ENCODE results near the gene CAD. TPM values are rescaled to one million over a fixed set of nuclear protein-coding genes. Genes with fewer than 3 reads are reported as not detected.
A peak's percentile ranks its signal among the peaks of the same experiment; 100 is the strongest.

Gene CAD
- total RNA-seq, 4 donors from 2014 or later = 9.0 to 28.8 (median 17.4) TPM

- TF ChIP-seq, protein P1, sequence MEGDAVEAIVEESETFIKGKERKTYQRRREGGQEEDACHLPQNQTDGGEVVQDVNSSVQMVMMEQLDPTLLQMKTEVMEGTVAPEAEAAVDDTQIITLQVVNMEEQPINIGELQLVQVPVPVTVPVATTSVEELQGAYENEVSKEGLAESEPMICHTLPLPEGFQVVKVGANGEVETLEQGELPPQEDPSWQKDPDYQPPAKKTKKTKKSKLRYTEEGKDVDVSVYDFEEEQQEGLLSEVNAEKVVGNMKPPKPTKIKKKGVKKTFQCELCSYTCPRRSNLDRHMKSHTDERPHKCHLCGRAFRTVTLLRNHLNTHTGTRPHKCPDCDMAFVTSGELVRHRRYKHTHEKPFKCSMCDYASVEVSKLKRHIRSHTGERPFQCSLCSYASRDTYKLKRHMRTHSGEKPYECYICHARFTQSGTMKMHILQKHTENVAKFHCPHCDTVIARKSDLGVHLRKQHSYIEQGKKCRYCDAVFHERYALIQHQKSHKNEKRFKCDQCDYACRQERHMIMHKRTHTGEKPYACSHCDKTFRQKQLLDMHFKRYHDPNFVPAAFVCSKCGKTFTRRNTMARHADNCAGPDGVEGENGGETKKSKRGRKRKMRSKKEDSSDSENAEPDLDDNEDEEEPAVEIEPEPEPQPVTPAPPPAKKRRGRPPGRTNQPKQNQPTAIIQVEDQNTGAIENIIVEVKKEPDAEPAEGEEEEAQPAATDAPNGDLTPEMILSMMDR (IDR thresholded peaks at IDR 0.05) = peak in 1 of 3 donors; percentile 35
- peak in 1 of 2 donors; percentile 52 for TF ChIP-seq POLR2A (IDR thresholded peaks at IDR 0.05)
- H3K4me3 ChIP-seq (ENCODE audit: low read depth, poor library complexity, severe bottlenecking) = peak within 1 kb of the TSS; percentile 54
- 0 to 1% methylated on average over 41 to 56 of the region's 73 CpGs for WGBS, 2 donors
- intact Hi-C loops (cut with DNase I; ENCODE audit: low total_unique reads) = no loop called here
- DNase-seq (ENCODE audit: low spot score in 2 of 2) = peak; percentile 75 to 97
Measured at GRCh38 chr2:27211943-27212625, 5.1 kb upstream of the CAD start, which contains the start of the genes ATRAID and SLC5A6. ATRAID (plus strand) TSS chr2:27212041; CDS start chr2:27212369, 328 bp downstream. SLC5A6 (minus strand) TSS chr2:27212268; CDS start chr2:27207650, 4,618 bp downstream.

DNA sequence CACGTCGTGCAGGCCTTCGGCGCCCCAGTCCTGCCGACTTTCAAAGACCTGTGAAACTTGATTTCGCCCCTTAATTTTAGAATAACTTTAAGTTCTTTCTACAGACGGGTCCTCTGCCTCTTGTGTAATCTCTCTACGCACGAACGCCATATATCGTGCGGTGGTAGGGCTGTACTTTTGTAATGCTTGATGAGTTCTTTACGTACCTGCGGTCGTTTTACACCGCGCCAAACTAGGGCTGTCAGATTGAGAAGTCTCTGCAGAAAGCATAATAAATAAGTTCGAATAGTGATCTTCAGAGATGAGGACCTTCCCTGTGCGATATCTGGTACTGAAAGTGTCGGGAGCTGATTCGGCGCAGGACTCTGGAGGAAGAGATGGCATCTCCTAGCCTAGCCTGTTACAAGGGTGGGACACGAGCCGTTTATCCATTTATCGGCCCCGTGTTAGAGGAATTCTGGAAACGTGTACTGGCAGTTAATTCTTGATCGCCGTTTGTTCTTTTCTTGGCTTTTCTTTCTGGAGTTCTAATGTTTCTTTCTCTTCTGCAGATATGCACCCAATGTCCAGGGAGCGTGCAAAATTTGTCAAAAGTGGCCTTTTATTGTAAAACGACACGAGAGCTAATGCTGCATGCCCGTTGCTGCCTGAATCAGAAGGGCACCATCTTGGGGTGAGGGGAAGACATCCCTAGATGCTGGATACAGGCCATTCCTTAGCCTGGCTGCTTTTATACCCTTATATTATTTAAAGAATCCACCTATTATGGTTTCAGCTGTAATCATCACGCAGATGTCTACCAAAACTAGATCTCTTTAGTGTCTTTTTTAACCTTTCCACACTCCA is 4.3 kb upstream of the CAD start:
- H3K4me3 ChIP-seq (ENCODE audit: low read depth, poor library complexity, severe bottlenecking) = peak overlapping the region; percentile 54
- no peak for DNase-seq (ENCODE audit: low spot score in 2 of 2)
- 6% methylated on average over 34 of the region's 34 CpGs for whole genome bisulfite sequencing, 2 donors
- TF ChIP-seq, protein P1 (IDR thresholded peaks at IDR 0.05) = no peak
- intact Hi-C loops (cut with DNase I; ENCODE audit: low total_unique reads) = no loop called here

GRCh38 chr2:27214941-27215340 is 2.2 kb upstream of the CAD start:
- TF ChIP-seq, protein P1 (IDR thresholded peaks at IDR 0.05) = no peak
- TF ChIP-seq POLR2A (IDR thresholded peaks at IDR 0.05) = no peak
- no peak for DNase-seq (ENCODE audit: low spot score in 2 of 2)
- no peak overlapping the region for H3K4me3 ChIP-seq (ENCODE audit: low read depth, poor library complexity, severe bottlenecking)
- intact Hi-C loops (cut with DNase I; ENCODE audit: low total_unique reads) = no loop called here
- WGBS, 2 donors = 81 to 90% methylated on average over 3 of the region's 3 CpGs

DNA sequence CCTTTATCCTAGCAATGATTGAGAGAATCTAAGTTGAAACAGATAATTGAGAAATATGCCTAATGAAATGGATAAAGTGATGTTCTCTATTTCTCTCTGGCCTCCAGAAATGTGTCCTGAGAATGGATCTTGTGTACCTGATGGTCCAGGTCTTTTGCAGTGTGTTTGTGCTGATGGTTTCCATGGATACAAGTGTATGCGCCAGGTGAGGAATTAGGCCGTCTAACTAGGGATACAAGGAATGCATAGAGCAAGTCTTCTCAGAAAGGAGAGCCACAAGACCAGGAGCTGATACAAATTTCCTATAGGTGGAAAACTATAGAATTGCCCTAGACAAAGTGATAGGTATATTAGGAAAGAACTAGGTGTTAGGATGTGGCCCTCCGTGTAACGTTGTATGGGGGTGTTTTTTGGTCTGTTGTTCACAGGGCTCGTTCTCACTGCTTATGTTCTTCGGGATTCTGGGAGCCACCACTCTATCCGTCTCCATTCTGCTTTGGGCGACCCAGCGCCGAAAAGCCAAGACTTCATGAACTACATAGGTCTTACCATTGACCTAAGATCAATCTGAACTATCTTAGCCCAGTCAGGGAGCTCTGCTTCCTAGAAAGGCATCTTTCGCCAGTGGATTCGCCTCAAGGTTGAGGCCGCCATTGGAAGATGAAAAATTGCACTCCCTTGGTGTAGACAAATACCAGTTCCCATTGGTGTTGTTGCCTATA is 592 bp upstream of the CAD start:
- H3K4me3 ChIP-seq (ENCODE audit: low read depth, poor library complexity, severe bottlenecking) = peak overlapping the region; percentile 61
- no peak for DNase-seq (ENCODE audit: low spot score in 2 of 2)
- TF ChIP-seq, protein P1 (IDR thresholded peaks at IDR 0.05) = no peak
- TF ChIP-seq POLR2A (IDR thresholded peaks at IDR 0.05) = no peak
- 78 to 83% methylated on average over 13 of the region's 13 CpGs for WGBS, 2 donors
- intact Hi-C loops (cut with DNase I; ENCODE audit: low total_unique reads) = no loop called here

- no peak for DNase-seq (ENCODE audit: low spot score in 2 of 2)
- intact Hi-C loops (cut with DNase I; ENCODE audit: low total_unique reads) = no loop called here
- 86 to 93% methylated on average over 4 of the region's 4 CpGs for WGBS, 2 donors
- TF ChIP-seq POLR2A (IDR thresholded peaks at IDR 0.05) = no peak
- TF ChIP-seq, protein P1 (IDR thresholded peaks at IDR 0.05) = no peak
- no peak overlapping the region for H3K4me3 ChIP-seq (ENCODE audit: low read depth, poor library complexity, severe bottlenecking)
Measured at GRCh38 chr2:27218614-27219013, 1.4 kb downstream of the CAD start.

All from lower leg skin (tissue), 4 donors.